ENCODE data around the gene SORCS2.

GRCh38 chr4:7190691-7191545 is 1.4 kb upstream of the SORCS2 start:
- no peak for TF ChIP-seq CTCF (IDR thresholded peaks at IDR 0.05)
- TF ChIP-seq POLR2AphosphoS5 (IDR thresholded peaks at IDR 0.05), result no peak
- TF ChIP-seq EP300 (IDR thresholded peaks at IDR 0.05), result no peak
